ENCODE measurements around the gene PAPPA. TPM values are rescaled to one million over a fixed set of nuclear protein-coding genes. Genes with fewer than 3 reads are reported as not detected.

Gene PAPPA
- total RNA-seq, 3 donors from 2014 or later (not counting 1 experiment from before 2014, with no cell fraction given): not detected

DNA sequence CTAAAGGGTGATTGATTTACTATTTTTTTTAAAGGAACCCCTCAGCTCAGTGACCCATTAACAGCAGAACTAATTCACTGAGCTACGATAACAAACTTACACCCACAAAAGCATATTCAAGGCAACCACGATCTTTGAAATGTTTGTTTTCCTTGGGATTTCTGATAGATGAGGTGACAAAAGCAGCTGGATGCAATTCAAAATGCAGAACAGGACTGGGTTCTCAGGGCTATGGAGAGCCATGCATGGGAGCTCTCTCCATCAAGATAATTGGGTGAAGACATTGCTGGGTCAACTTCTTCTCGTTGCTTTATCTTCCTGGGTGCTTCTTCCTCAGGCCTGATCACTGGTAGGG lies 60.1 kb downstream of the PAPPA start:
- 27% methylated on average over 2 of the region's 3 CpGs for WGBS (ENCODE audit: insufficient coverage)
- Histone ChIP-seq H3K27me3 (ENCODE audit: control insufficient read depth, insufficient read depth, low read length) (no peaks in the 10 kb centered on the region), H3K36me3 (ENCODE audit: control insufficient read depth, insufficient read depth, low read length) (no peaks in the 10 kb centered on the region), H3K27ac (ENCODE audit: low read length) (no peak overlapping the region), H3K4me3 (ENCODE audit: low read length) (no peak overlapping the region), H3K4me1 (ENCODE audit: control insufficient read depth, insufficient read depth, low read length) (no peaks in the 10 kb centered on the region), H3K9me3 (ENCODE audit: control insufficient read depth, insufficient read depth, low read length) (no peaks in the 10 kb centered on the region)
- ATAC-seq (no peak), DNase-seq (no peak)
- TF ChIP-seq, protein P1, sequence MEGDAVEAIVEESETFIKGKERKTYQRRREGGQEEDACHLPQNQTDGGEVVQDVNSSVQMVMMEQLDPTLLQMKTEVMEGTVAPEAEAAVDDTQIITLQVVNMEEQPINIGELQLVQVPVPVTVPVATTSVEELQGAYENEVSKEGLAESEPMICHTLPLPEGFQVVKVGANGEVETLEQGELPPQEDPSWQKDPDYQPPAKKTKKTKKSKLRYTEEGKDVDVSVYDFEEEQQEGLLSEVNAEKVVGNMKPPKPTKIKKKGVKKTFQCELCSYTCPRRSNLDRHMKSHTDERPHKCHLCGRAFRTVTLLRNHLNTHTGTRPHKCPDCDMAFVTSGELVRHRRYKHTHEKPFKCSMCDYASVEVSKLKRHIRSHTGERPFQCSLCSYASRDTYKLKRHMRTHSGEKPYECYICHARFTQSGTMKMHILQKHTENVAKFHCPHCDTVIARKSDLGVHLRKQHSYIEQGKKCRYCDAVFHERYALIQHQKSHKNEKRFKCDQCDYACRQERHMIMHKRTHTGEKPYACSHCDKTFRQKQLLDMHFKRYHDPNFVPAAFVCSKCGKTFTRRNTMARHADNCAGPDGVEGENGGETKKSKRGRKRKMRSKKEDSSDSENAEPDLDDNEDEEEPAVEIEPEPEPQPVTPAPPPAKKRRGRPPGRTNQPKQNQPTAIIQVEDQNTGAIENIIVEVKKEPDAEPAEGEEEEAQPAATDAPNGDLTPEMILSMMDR (IDR thresholded peaks at IDR 0.05): no peak
- no peaks in the 10 kb centered on the region for H3K27me3 Mint-ChIP-seq (ENCODE audit: low read depth in 2 of 2)
- no peaks in the 10 kb centered on the region for H3K36me3 Mint-ChIP-seq
- intact Hi-C loops (cut with micrococcal nuclease): no loop called here
- no peak overlapping the region for H3K4me3 Mint-ChIP-seq
- H3K9me3 Mint-ChIP-seq: peaks cover 2 to 7% of the 10 kb centered on the region in 2 donors
- no peaks in the 10 kb centered on the region for H3K4me1 Mint-ChIP-seq
- no peak overlapping the region for H3K27ac Mint-ChIP-seq

DNA sequence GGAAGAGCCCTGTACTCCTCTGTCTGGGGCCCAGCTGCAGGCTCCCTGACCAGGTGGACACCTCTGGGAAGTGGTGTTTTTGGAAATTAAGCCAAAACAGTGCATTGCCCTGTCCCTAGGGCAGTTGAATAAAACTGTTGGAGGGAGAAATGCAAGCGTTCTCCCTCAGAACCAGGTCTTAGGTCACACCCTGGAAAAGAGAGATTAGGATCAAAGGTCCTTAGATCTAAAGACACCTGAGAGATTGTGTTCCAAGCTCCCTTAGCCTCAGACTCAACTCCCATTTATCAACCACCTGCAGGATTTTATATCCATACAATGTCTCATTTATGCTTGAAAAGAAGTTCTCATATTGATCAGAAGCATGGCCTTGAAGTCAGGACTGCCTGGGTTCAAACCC lies 64.8 kb downstream of the PAPPA start:
- ATAC-seq (no peak), DNase-seq (no peak)
- Histone ChIP-seq H3K27me3 (ENCODE audit: control insufficient read depth, insufficient read depth, low read length) (no peaks in the 10 kb centered on the region), H3K27ac (ENCODE audit: low read length) (no peak overlapping the region), H3K9me3 (ENCODE audit: control insufficient read depth, insufficient read depth, low read length) (peaks cover 4% of the 10 kb centered on the region), H3K4me1 (ENCODE audit: control insufficient read depth, insufficient read depth, low read length) (no peaks in the 10 kb centered on the region), H3K36me3 (ENCODE audit: control insufficient read depth, insufficient read depth, low read length) (no peaks in the 10 kb centered on the region), H3K4me3 (ENCODE audit: low read length) (no peak overlapping the region)
- WGBS (ENCODE audit: insufficient coverage): 75% methylated on average over 1 of the region's 1 CpG
- H3K36me3 Mint-ChIP-seq: no peaks in the 10 kb centered on the region
- peaks cover 9 to 11% of the 10 kb centered on the region in 2 donors for H3K9me3 Mint-ChIP-seq
- intact Hi-C loops (cut with micrococcal nuclease): no loop called here
- no peaks in the 10 kb centered on the region for H3K4me1 Mint-ChIP-seq
- peaks cover 0 to 2% of the 10 kb centered on the region in 2 donors for H3K27me3 Mint-ChIP-seq (ENCODE audit: low read depth in 2 of 2)
- H3K4me3 Mint-ChIP-seq: no peak overlapping the region
- TF ChIP-seq, protein P1 (IDR thresholded peaks at IDR 0.05): no peak
- no peak overlapping the region for H3K27ac Mint-ChIP-seq

DNA sequence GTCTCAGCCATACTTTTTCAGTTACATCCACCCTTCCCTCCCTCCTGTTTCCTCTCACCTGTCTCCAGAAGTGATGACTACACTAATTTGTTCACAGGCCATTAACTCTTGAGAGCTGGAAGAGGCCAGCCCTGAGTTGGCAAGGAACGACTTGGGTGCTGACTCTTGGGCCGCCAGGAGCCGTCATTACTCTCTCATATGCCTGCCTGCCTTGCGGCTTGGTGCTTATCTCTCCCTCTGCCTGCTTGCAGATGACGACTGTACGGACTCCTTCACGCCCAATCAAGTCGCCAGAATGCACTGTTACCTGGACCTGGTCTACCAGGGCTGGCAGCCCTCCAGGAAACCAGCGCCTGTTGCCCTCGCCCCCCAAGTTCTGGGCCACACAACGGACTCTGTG lies 66.1 kb downstream of the PAPPA start:
- ATAC-seq: no peak
- TF ChIP-seq, protein P1 (IDR thresholded peaks at IDR 0.05): no peak

DNA sequence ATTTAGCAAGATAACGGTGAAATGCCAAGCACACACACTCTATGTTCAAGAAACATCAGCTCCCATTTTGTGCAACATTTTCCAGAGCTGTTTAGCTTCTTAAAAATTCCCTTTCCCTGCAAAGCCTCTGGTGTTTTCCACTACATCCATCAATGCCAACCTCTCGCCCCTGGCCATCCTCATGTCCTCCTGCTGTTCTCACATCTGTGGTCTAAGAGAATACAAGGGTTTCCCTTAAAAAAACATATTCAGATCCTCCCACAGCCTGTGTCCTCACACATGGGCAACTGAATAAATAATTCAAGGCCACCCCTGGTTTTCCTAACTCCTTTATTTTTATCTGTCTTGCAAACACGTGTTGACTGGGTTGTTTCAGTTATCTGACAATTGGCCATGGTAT lies 70.3 kb downstream of the PAPPA start:
- Mint-ChIP-seq H3K9me3 (peaks cover 8 to 15% of the 10 kb centered on the region in 2 donors), H3K4me1 (no peaks in the 10 kb centered on the region), H3K36me3 (no peaks in the 10 kb centered on the region), H3K27ac (no peak overlapping the region), H3K4me3 (no peak overlapping the region), H3K27me3 (ENCODE audit: low read depth in 2 of 2) (peaks cover 0 to 2% of the 10 kb centered on the region in 2 donors)
- no peak for DNase-seq
- Histone ChIP-seq H3K4me1 (ENCODE audit: control insufficient read depth, insufficient read depth, low read length) (no peaks in the 10 kb centered on the region), H3K27me3 (ENCODE audit: control insufficient read depth, insufficient read depth, low read length) (no peaks in the 10 kb centered on the region), H3K4me3 (ENCODE audit: low read length) (no peak overlapping the region), H3K9me3 (ENCODE audit: control insufficient read depth, insufficient read depth, low read length) (peaks cover 4% of the 10 kb centered on the region), H3K27ac (ENCODE audit: low read length) (no peak overlapping the region), H3K36me3 (ENCODE audit: control insufficient read depth, insufficient read depth, low read length) (no peaks in the 10 kb centered on the region)
- TF ChIP-seq, protein P1 (IDR thresholded peaks at IDR 0.05): no peak
- intact Hi-C loops (cut with micrococcal nuclease): no loop called here
- WGBS (ENCODE audit: insufficient coverage): 61% methylated on average over 3 of the region's 3 CpGs
- ATAC-seq: no peak

More for the DNA sequence above, 66.1 kb downstream of the PAPPA start:
- Histone ChIP-seq H3K27me3 (ENCODE audit: control insufficient read depth, insufficient read depth, low read length) (no peaks in the 10 kb centered on the region), H3K4me3 (ENCODE audit: low read length) (no peak overlapping the region), H3K36me3 (ENCODE audit: control insufficient read depth, insufficient read depth, low read length) (no peaks in the 10 kb centered on the region), H3K27ac (ENCODE audit: low read length) (no peak overlapping the region), H3K4me1 (ENCODE audit: control insufficient read depth, insufficient read depth, low read length) (no peaks in the 10 kb centered on the region), H3K9me3 (ENCODE audit: control insufficient read depth, insufficient read depth, low read length) (peaks cover 4% of the 10 kb centered on the region)
- H3K9me3 Mint-ChIP-seq: peaks cover 10 to 11% of the 10 kb centered on the region in 2 donors
- 83% methylated on average over 11 of the region's 11 CpGs for WGBS (ENCODE audit: insufficient coverage)
- no peaks in the 10 kb centered on the region for H3K4me1 Mint-ChIP-seq
- H3K27ac Mint-ChIP-seq: no peak overlapping the region
- intact Hi-C loops (cut with micrococcal nuclease): no loop called here
- peaks cover 0 to 2% of the 10 kb centered on the region in 2 donors for H3K27me3 Mint-ChIP-seq (ENCODE audit: low read depth in 2 of 2)
- H3K36me3 Mint-ChIP-seq: no peaks in the 10 kb centered on the region
- no peak overlapping the region for H3K4me3 Mint-ChIP-seq
- DNase-seq: no peak
